ENCODE results near the gene EDARADD.

EDARADD gene

GRCh38 chr1:236520445-236521005 lies 126.4 kb downstream of the EDARADD start:
- DNase-seq, result no peak

GRCh38 chr1:236522937-236523703 lies 129.0 kb downstream of the EDARADD start:
- peak in 1 of 2 experiments; percentile 34 for DNase-seq

GRCh38 chr1:236523704-236524141 lies 129.6 kb downstream of the EDARADD start, which contains the start of gene LGALS8:
TSS of gene LGALS8 (plus strand) at chr1:236523982. CDS start at chr1:236526071, 2,089 bp downstream.
- DNase-seq, result peak; percentile 73 to 84

- peak; percentile 61 to 82 for DNase-seq
These were observed 130.2 kb downstream of the EDARADD start for GRCh38 chr1:236524142-236524894.

GRCh38 chr1:236524895-236525184 lies 130.8 kb downstream of the EDARADD start:
- no peak for DNase-seq

- DNase-seq, result no peak
These were observed 132.0 kb downstream of the EDARADD start for GRCh38 chr1:236526079-236526478.

- DNase-seq, result no peak
These were observed 136.2 kb downstream of the EDARADD start for GRCh38 chr1:236530286-236530685.

GRCh38 chr1:236530959-236531358 lies 136.9 kb downstream of the EDARADD start:
- DNase-seq, result no peak

GRCh38 chr1:236532850-236533249 lies 138.8 kb downstream of the EDARADD start:
- DNase-seq, result no peak

- DNase-seq, result no peak
These were observed 140.1 kb downstream of the EDARADD start for GRCh38 chr1:236534151-236534651.

Measured in SHP77 (cell line).